Mesothelial cell of epicardium (in vitro differentiated cells): ENCODE measurements around the gene CLCN4. TPM values are rescaled to one million over a fixed set of nuclear protein-coding genes. Genes with fewer than 3 reads are reported as not detected.

Experiments used
- DNase-seq, 2 experiments: peaks; one replicate each; pipeline ENCODE4 v3.0.0; 2021; ENCODE audit warnings: low spot score in 2 of 2; ENCODE audit not compliant: unreplicated experiment in 2 of 2
- H3K27ac Mint-ChIP-seq: 2 replicates; pipeline ENCODE4 v1.8.0; 2021; ENCODE audit warnings: mixed read lengths
- H3K27me3 Mint-ChIP-seq: 2 replicates; pipeline ENCODE4 v1.8.0; 2021; ENCODE audit warnings: low read depth, mixed read lengths
- H3K36me3 Mint-ChIP-seq: 2 replicates; pipeline ENCODE4 v1.8.0; 2021; ENCODE audit warnings: mixed read lengths
- H3K4me1 Mint-ChIP-seq: 2 replicates; pipeline ENCODE4 v1.8.0; 2021; ENCODE audit warnings: mixed read lengths
- H3K4me3 Mint-ChIP-seq: 2 replicates; pipeline ENCODE4 v1.8.0; 2021; ENCODE audit warnings: mild to moderate bottlenecking, moderate library complexity, mixed read lengths
- H3K9me3 Mint-ChIP-seq: 2 replicates; pipeline ENCODE4 v1.8.0; 2021; ENCODE audit warnings: mixed read lengths
- total RNA-seq: library from RNA; stranded (reverse); gene quantifications from 3 replicates; pipeline ENCODE4 v1.2.1, GENCODE V29; 2021
- TF ChIP-seq, protein P1 (sequence below): fragments of 200-600 bp; sonication (generic); IDR thresholded peaks from one replicate; pipeline ENCODE4 v1.5.0; 2021; ENCODE audit warnings: antibody characterized with exemption; ENCODE audit not compliant: unreplicated experiment

The CLCN4 gene
- total RNA-seq, 1 donor from 2014 or later: 8.6 TPM

DNA sequence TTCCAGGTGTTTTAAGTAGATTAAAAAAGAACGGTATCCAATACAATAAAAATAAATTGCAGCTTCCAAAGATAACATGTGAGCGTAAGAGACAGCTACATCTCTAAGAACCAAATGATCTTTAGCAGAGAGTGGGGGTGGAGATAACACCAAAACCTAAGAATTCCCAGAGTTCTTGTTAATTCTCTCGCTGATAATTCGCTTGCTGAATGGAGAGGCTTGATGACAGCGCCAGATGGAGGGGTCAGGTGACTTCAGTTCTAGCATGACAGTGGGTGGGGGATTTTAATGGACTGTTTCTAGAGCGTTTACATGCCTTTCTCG is 2.3 kb downstream of the CLCN4 start:
- DNase-seq: no peak
- H3K4me3 Mint-ChIP-seq: peak overlapping the region; percentile 53

DNA sequence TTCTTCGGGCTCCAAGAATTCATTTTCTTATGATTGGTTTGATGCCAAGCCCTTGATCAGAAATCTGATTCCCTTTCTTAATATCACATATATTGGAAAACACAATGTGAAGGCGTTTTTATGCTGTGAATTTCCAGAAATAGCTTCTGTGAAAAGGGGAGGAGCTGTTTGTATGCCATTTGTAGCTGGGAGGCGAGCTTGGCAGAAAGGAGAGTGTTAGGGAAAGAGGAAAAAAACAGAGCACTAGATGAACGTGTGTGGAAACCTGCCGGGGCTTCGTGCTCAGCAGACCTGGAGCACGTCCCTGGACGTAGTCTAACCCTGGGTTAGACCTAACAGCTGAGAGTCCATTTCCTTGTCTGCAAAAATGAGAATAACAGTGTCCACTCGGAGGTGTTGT is 3.4 kb downstream of the CLCN4 start:
- no peak overlapping the region for H3K27ac Mint-ChIP-seq
- DNase-seq: no peak
- peaks cover 10% of the 10 kb centered on the region for H3K27me3 Mint-ChIP-seq
- H3K36me3 Mint-ChIP-seq: peaks cover 1% of the 10 kb centered on the region
- H3K4me1 Mint-ChIP-seq: peaks cover 19% of the 10 kb centered on the region
- H3K4me3 Mint-ChIP-seq: no peak overlapping the region
- H3K9me3 Mint-ChIP-seq: peaks cover 7% of the 10 kb centered on the region
- TF ChIP-seq, protein P1, sequence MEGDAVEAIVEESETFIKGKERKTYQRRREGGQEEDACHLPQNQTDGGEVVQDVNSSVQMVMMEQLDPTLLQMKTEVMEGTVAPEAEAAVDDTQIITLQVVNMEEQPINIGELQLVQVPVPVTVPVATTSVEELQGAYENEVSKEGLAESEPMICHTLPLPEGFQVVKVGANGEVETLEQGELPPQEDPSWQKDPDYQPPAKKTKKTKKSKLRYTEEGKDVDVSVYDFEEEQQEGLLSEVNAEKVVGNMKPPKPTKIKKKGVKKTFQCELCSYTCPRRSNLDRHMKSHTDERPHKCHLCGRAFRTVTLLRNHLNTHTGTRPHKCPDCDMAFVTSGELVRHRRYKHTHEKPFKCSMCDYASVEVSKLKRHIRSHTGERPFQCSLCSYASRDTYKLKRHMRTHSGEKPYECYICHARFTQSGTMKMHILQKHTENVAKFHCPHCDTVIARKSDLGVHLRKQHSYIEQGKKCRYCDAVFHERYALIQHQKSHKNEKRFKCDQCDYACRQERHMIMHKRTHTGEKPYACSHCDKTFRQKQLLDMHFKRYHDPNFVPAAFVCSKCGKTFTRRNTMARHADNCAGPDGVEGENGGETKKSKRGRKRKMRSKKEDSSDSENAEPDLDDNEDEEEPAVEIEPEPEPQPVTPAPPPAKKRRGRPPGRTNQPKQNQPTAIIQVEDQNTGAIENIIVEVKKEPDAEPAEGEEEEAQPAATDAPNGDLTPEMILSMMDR: no peak

More for the DNA sequence above, 2.3 kb downstream of the CLCN4 start:
- Mint-ChIP-seq H3K27me3 (peaks cover 10% of the 10 kb centered on the region), H3K27ac (no peak overlapping the region), H3K9me3 (peaks cover 14% of the 10 kb centered on the region), H3K4me1 (peaks cover 19% of the 10 kb centered on the region), H3K36me3 (peaks cover 1% of the 10 kb centered on the region)
- TF ChIP-seq, protein P1: no peak

DNA sequence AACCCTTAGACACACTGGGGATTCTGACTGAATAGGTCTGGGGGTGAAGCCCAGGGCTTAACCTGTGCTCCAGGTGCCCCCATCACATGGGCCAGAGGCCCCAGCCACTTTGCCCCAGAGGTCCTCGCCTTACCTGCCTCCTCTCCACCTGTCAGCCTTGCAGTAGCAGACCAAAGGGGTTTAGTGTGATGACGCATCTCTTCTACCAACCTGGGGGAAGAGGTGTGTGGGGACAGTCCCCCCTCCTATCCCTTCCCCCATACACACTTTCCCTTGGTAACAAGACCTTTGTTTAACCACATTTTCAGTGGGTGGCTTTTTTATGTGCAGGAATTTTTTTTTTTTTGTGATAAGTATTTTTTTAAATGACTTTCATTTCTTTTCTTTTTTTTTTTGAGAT is 6.3 kb downstream of the CLCN4 start:
- Mint-ChIP-seq H3K27ac (no peak overlapping the region), H3K9me3 (peaks cover 9% of the 10 kb centered on the region), H3K4me1 (peaks cover 7% of the 10 kb centered on the region), H3K4me3 (no peak overlapping the region), H3K36me3 (peaks cover 3% of the 10 kb centered on the region), H3K27me3 (peaks cover 10% of the 10 kb centered on the region)
- DNase-seq: no peak
- TF ChIP-seq, protein P1: no peak

DNA sequence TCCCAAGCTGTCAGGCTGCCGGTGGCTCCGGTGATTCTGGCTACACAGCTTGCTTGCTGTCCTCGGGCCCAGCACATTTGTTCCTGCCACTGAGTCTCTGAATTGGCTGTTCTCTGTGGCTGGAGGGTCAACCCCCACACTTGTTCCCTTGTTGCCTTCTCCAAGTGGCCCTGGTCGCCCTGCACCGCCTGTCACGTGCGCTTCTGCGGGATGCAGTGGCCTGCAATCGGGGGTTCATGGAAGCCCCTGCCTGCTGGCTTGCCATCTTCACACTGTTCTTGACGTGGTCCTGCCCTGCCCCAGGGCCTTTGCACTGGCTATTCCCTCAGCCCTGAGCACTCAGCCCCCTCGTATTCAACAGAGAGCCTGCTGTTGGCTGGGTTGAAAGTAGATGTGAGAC is 8.1 kb downstream of the CLCN4 start:
- Mint-ChIP-seq H3K27me3 (peaks cover 6% of the 10 kb centered on the region), H3K4me1 (no peaks in the 10 kb centered on the region), H3K36me3 (peaks cover 6% of the 10 kb centered on the region), H3K9me3 (peaks cover 16% of the 10 kb centered on the region), H3K4me3 (no peak overlapping the region), H3K27ac (no peak overlapping the region)
- TF ChIP-seq, protein P1: no peak
- no peak for DNase-seq

DNA sequence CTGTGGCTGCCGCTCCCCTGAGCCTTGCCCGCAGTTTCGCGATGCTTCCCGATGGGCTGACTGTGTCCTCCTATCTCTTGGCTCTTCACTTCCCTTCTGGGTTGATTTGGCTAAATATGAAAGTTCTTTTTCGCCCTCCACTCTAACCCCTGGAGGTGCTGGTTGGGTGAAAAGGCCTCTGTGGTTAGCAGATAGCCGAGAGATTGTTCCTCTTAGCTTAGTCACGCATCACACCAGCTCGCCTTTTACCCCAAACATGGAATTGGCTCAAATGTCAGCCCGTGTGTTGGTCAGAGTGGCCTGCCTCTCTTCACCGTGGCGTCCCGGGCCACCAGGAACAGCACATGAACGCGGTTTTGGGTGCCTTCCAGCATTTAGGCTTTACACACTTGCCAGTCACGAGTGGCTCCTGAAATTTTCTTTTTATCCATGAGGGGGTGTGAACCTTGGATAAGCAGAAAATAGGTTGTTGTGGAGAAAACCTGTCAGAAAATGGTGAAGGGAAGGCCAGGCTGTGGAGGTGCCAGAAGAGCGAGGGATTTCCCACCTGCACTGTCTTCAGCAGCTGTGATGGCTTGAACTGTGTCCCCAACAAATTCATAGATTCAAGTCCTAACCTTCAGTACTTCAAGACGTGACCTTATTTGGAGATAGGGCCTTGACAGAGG is 8.9 kb downstream of the CLCN4 start:
- no peaks in the 10 kb centered on the region for H3K4me1 Mint-ChIP-seq
- peaks cover 6% of the 10 kb centered on the region for H3K36me3 Mint-ChIP-seq
- no peaks in the 10 kb centered on the region for H3K27me3 Mint-ChIP-seq
- TF ChIP-seq, protein P1: no peak
- no peak overlapping the region for H3K4me3 Mint-ChIP-seq
- DNase-seq: no peak
- no peak overlapping the region for H3K27ac Mint-ChIP-seq
- peaks cover 16% of the 10 kb centered on the region for H3K9me3 Mint-ChIP-seq
